Adrenal gland (tissue), 12 donors: ENCODE data around the gene GALNT16. TPM values are rescaled to one million over a fixed set of nuclear protein-coding genes. Genes with fewer than 3 reads are reported as not detected.
A peak's percentile ranks its signal among the peaks of the same experiment; 100 is the strongest.

Source experiments
- DNase-seq, 7 donors: peaks; one replicate each; pipeline ENCODE4 v3.0.0-alpha.2; 2019 to 2020
- H3K27ac ChIP-seq, 5 donors: fragments of 200-600 bp; sonication (generic) in 4 of 5; 1 replicate in 3 of 5; 2 replicates in 2 of 5; pipeline versions ENCODE4 v1.5.1 to v1.8.0; 2016 to 2020; ENCODE audit warnings: mild to moderate bottlenecking in 1 of 5
- H3K27me3 ChIP-seq: fragments of 200-600 bp; 2 replicates; pipeline ENCODE4 v1.8.0; 2021
- H3K36me3 ChIP-seq, 2 donors: fragments of 200-600 bp; replicated peaks in 1 of 2; 1 replicate in 1 of 2; 2 replicates in 1 of 2; pipeline versions ENCODE4 v1.5.1 to v1.8.0; 2018 to 2022
- H3K4me1 ChIP-seq, 2 donors: fragments of 200-600 bp; replicated peaks in 1 of 2; 1 replicate in 1 of 2; 2 replicates in 1 of 2; pipeline versions ENCODE4 v1.5.1 to v1.8.0; 2018 to 2021
- H3K4me3 ChIP-seq, 4 donors: fragments of 200-600 bp; sonication (generic) in 3 of 4; one replicate each; pipeline ENCODE4 v1.5.1; 2016 to 2018
- H3K9me3 ChIP-seq, 3 donors: fragments of 200-600 bp; sonication (generic) in 1 of 3; replicated peaks in 1 of 3; 1 replicate in 2 of 3; 2 replicates in 1 of 3; pipeline versions ENCODE4 v1.5.1 to v1.8.0; 2016 to 2021
- POLR2A ChIP-seq, 2 donors: fragments of 450-650 bp; IDR thresholded peaks; one replicate each; pipeline ENCODE4 v1.6.1; 2017; ENCODE audit warnings: antibody characterized with exemption in 2 of 2, mild to moderate bottlenecking in 2 of 2, moderate library complexity in 1 of 2
- WGBS, 4 donors: extraction: QIAGEN DNeasy Blood & Tissue Kit in 2 of 4; methylation state at CpG; one replicate each; pipeline versions ENCODE4 v1.1.5 to v1.1.7; 2013 to 2017; 5-methylcytosine and 5-hydroxymethylcytosine counted together
- intact Hi-C, 2 donors: fragments of 100-400 bp; cut with DNase I; formaldehyde crosslinking; loops; one replicate each; pipeline versions ENCODE4 v1.14.1 to v1.15.0; 2022 to 2023
- polyA plus RNA-seq, 3 donors: library from polyadenylated mRNA; stranded (reverse); fragments of 200-250 nt in 2 of 3; fragments of 350-450 nt in 1 of 3; fragmentation: Illumina TruSeq in 1 of 3; extraction: RNeasy Lipid Tissue Mini Kit (QIAGEN cat#74804) in 1 of 3; gene quantifications; one replicate each; pipeline ENCODE4 v1.2.3, GENCODE V29; 2013 to 2014
- total RNA-seq, 9 donors: library from RNA; depleted of rRNA in 4 of 9; stranded (reverse); fragments of >200 nt in 4 of 9; fragments of 120-200 nt in 1 of 9; fragmentation: NEBNext Ultra II Directional in 1 of 9; extraction: Animal tissue kit (Norgen Biotek cat#: 25700) in 1 of 9; gene quantifications; one replicate each; pipeline versions ENCODE4 v1.1.0 to v1.2.4, GENCODE V29; 2013 to 2023
- TF ChIP-seq, protein P1 (sequence below), 6 experiments: fragments of 450-650 bp in 4 of 6; fragments of 200-600 bp in 2 of 6; sonication (generic) in 1 of 6; IDR thresholded peaks; 1 replicate in 5 of 6; 2 replicates in 1 of 6; pipeline versions ENCODE4 v1.5.1 to v1.8.0; 2016 to 2021; ENCODE audit warnings: antibody characterized with exemption in 6 of 6, mild to moderate bottlenecking in 2 of 6, moderate library complexity in 1 of 6
- donor health status: healthy with polysubstance abuse.
- donor health status: Bipolar disorder and iron deficiency.
- donor health status: DM: yes; HTN: yes; CAD: no.
- donor health status: DM: no; HTN: no; CAD: no.
- donor health status: DM: no; HTN: no; CAD: no.
- donor health status: DM: yes; HTN: yes; CAD: no.

The GALNT16 gene
- total and polyA plus RNA-seq, 12 donors, result 7.4 to 38.1 (median 15.9) TPM

- Histone ChIP-seq H3K27me3 (no peaks in the 10 kb centered on the region), H3K4me1 (peaks cover 5 to 28% of the 10 kb centered on the region in 2 donors), H3K36me3 (no peaks in the 10 kb centered on the region), H3K9me3 (no peaks in the 10 kb centered on the region), H3K4me3 (no peak overlapping the region), H3K27ac (no peak overlapping the region)
- 27 to 46% (median 44%) methylated on average over 3 to 5 of the region's 5 CpGs for WGBS, 4 donors
- DNase-seq, result peak in 3 of 7 donors; percentile 22 to 44 (median 28)
- intact Hi-C loops, result no loop called here
- TF ChIP-seq POLR2A (IDR thresholded peaks at IDR 0.05), result no peak
- TF ChIP-seq, protein P1, sequence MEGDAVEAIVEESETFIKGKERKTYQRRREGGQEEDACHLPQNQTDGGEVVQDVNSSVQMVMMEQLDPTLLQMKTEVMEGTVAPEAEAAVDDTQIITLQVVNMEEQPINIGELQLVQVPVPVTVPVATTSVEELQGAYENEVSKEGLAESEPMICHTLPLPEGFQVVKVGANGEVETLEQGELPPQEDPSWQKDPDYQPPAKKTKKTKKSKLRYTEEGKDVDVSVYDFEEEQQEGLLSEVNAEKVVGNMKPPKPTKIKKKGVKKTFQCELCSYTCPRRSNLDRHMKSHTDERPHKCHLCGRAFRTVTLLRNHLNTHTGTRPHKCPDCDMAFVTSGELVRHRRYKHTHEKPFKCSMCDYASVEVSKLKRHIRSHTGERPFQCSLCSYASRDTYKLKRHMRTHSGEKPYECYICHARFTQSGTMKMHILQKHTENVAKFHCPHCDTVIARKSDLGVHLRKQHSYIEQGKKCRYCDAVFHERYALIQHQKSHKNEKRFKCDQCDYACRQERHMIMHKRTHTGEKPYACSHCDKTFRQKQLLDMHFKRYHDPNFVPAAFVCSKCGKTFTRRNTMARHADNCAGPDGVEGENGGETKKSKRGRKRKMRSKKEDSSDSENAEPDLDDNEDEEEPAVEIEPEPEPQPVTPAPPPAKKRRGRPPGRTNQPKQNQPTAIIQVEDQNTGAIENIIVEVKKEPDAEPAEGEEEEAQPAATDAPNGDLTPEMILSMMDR (IDR thresholded peaks at IDR 0.05), result no peak
Observed at GRCh38 chr14:69291396-69291795, 31.4 kb downstream of the GALNT16 start.

- Histone ChIP-seq H3K9me3 (no peaks in the 10 kb centered on the region), H3K36me3 (no peaks in the 10 kb centered on the region), H3K4me1 (peaks cover 5 to 26% of the 10 kb centered on the region in 2 donors), H3K27me3 (no peaks in the 10 kb centered on the region), H3K27ac (no peak overlapping the region), H3K4me3 (no peak overlapping the region)
- no peak for TF ChIP-seq POLR2A (IDR thresholded peaks at IDR 0.05)
- TF ChIP-seq, protein P1 (IDR thresholded peaks at IDR 0.05), result no peak
- WGBS, 4 donors, result 85 to 93% (median 89%) methylated on average over 2 to 5 of the region's 5 CpGs
- DNase-seq, result peak in 3 of 7 donors; percentile 16 to 31 (median 24)
- intact Hi-C loops, result no loop called here
Observed at GRCh38 chr14:69291891-69292561, 32.1 kb downstream of the GALNT16 start.

- Histone ChIP-seq H3K27me3 (no peaks in the 10 kb centered on the region), H3K36me3 (no peaks in the 10 kb centered on the region), H3K4me1 (peaks cover 7 to 14% of the 10 kb centered on the region in 2 donors), H3K9me3 (no peaks in the 10 kb centered on the region), H3K4me3 (no peak overlapping the region), H3K27ac (peak overlapping the region in 1 of 5 donors; percentile 39)
- TF ChIP-seq, protein P1 (IDR thresholded peaks at IDR 0.05), result no peak
- no peak for TF ChIP-seq POLR2A (IDR thresholded peaks at IDR 0.05)
- 52 to 82% (median 65%) methylated on average over 6 to 10 of the region's 10 CpGs for WGBS, 4 donors
- DNase-seq, result peak in 6 of 7 donors; percentile 47 to 72 (median 64)
- intact Hi-C loops, result no loop called here
Observed at GRCh38 chr14:69298131-69299071, 38.4 kb downstream of the GALNT16 start.
